Measurements from ENCODE around the gene RIOK1.

DNA sequence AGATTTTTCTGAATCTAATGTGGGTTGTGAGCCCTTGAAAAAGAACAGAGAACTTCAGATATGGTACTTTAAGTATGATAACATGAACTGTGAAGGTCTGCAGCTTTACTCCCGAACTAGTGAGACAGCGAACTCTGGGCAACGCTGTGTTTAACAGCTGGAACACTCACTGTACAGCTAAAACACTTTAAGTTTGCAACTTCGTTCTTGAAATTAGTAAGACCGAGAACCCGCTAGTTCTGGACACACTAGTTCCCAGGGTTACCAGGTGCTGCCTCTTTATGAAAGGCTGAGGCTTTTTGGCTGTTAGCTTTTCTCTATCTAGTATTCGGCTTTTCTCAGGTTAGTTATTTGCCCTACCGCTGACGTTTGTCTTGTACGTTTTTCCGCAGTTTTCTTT, 52.9 kb downstream of the RIOK1 start:
- TF ChIP-seq POLR2A (IDR thresholded peaks at IDR 0.05) = no peak
- TF ChIP-seq, protein P1, sequence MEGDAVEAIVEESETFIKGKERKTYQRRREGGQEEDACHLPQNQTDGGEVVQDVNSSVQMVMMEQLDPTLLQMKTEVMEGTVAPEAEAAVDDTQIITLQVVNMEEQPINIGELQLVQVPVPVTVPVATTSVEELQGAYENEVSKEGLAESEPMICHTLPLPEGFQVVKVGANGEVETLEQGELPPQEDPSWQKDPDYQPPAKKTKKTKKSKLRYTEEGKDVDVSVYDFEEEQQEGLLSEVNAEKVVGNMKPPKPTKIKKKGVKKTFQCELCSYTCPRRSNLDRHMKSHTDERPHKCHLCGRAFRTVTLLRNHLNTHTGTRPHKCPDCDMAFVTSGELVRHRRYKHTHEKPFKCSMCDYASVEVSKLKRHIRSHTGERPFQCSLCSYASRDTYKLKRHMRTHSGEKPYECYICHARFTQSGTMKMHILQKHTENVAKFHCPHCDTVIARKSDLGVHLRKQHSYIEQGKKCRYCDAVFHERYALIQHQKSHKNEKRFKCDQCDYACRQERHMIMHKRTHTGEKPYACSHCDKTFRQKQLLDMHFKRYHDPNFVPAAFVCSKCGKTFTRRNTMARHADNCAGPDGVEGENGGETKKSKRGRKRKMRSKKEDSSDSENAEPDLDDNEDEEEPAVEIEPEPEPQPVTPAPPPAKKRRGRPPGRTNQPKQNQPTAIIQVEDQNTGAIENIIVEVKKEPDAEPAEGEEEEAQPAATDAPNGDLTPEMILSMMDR (IDR thresholded peaks at IDR 0.05) = no peak

Measured in heart left ventricle (tissue), 13 donors.